ENCODE measurements around the gene DLK2. TPM values are rescaled to one million over a fixed set of nuclear protein-coding genes. Genes with fewer than 3 reads are reported as not detected.

Gene DLK2
- total and polyA plus RNA-seq, 2 of the 13 experiments (the other 11 are each of a cell fraction or from before 2014, with no cell fraction given): 1.2 to 3.8 TPM

GRCh38 chr6:43493833-43494232 lies 38.5 kb upstream of the DLK2 start (continued):
- TF ChIP-seq POLR2AphosphoS5 (IDR thresholded peaks at IDR 0.05; ENCODE audit: low read depth, low read length): no peak
- peak; percentile 52; the same call in 1 of the 2 replicates for TF ChIP-seq ZKSCAN8 (CRISPR knock-in tag; IDR thresholded peaks at IDR 0.05; ENCODE audit: borderline replicate concordance)
- 0 out of 2 replicates have a peak, but pooled peaks have one; percentile 33 for TF ChIP-seq BORCS8-MEF2B (CRISPR knock-in tag; IDR thresholded peaks at IDR 0.05)
- TF ChIP-seq ZNF749 (CRISPR knock-in tag; IDR thresholded peaks at IDR 0.05; ENCODE audit: borderline replicate concordance): no peak
- TF ChIP-seq RFXAP (CRISPR knock-in tag; IDR thresholded peaks at IDR 0.05; ENCODE audit: borderline replicate concordance): no peak
- TF ChIP-seq EP300 (IDR thresholded peaks at IDR 0.05; ENCODE audit: low read depth in 2 of 2, low read length in 2 of 2): peak in 1 of 2 experiments; percentile 49; a peak in 1 of 4 replicates
- no peak for TF ChIP-seq EP300 (CRISPR knock-in tag; IDR thresholded peaks at IDR 0.05; ENCODE audit: borderline replicate concordance)
- TF ChIP-seq ZNF546 (CRISPR knock-in tag; conservative IDR thresholded peaks at IDR 0.05): no peak
- TF ChIP-seq LCORL (IDR thresholded peaks at IDR 0.05): no peak
- peak; percentile 69 for TF ChIP-seq LCORL (CRISPR knock-in tag; IDR thresholded peaks at IDR 0.05)
- TF ChIP-seq CEBPG (CRISPR knock-in tag; IDR thresholded peaks at IDR 0.05): peak; percentile 62
- TF ChIP-seq ARID5B (CRISPR knock-in tag; IDR thresholded peaks at IDR 0.05): peak; percentile 80
- 0 out of 2 replicates have a peak, but pooled peaks have one; percentile 39 for TF ChIP-seq ZNF510 (CRISPR knock-in tag; IDR thresholded peaks at IDR 0.05; ENCODE audit: low read depth)
- no peak for TF ChIP-seq REST (IDR thresholded peaks at IDR 0.05; ENCODE audit: borderline replicate concordance in 1 of 2, low read depth in 1 of 2, low read length in 2 of 2)
- TF ChIP-seq, protein P1, sequence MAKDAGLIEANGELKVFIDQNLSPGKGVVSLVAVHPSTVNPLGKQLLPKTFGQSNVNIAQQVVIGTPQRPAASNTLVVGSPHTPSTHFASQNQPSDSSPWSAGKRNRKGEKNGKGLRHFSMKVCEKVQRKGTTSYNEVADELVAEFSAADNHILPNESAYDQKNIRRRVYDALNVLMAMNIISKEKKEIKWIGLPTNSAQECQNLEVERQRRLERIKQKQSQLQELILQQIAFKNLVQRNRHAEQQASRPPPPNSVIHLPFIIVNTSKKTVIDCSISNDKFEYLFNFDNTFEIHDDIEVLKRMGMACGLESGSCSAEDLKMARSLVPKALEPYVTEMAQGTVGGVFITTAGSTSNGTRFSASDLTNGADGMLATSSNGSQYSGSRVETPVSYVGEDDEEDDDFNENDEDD (CRISPR knock-in tag; IDR thresholded peaks at IDR 0.05; ENCODE audit: borderline replicate concordance): no peak
- TF ChIP-seq, protein P2, sequence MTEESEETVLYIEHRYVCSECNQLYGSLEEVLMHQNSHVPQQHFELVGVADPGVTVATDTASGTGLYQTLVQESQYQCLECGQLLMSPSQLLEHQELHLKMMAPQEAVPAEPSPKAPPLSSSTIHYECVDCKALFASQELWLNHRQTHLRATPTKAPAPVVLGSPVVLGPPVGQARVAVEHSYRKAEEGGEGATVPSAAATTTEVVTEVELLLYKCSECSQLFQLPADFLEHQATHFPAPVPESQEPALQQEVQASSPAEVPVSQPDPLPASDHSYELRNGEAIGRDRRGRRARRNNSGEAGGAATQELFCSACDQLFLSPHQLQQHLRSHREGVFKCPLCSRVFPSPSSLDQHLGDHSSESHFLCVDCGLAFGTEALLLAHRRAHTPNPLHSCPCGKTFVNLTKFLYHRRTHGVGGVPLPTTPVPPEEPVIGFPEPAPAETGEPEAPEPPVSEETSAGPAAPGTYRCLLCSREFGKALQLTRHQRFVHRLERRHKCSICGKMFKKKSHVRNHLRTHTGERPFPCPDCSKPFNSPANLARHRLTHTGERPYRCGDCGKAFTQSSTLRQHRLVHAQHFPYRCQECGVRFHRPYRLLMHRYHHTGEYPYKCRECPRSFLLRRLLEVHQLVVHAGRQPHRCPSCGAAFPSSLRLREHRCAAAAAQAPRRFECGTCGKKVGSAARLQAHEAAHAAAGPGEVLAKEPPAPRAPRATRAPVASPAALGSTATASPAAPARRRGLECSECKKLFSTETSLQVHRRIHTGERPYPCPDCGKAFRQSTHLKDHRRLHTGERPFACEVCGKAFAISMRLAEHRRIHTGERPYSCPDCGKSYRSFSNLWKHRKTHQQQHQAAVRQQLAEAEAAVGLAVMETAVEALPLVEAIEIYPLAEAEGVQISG (CRISPR knock-in tag; IDR thresholded peaks at IDR 0.05): peak; percentile 62
- TF ChIP-seq KDM3A (CRISPR knock-in tag; IDR thresholded peaks at IDR 0.05; ENCODE audit: low read depth): peak; percentile 54; the same call in 1 of the 2 replicates
- no peak for TF ChIP-seq ZNF816 (CRISPR knock-in tag; IDR thresholded peaks at IDR 0.05; ENCODE audit: borderline replicate concordance)
- no peak for TF ChIP-seq ZNF652 (CRISPR knock-in tag; IDR thresholded peaks at IDR 0.05; ENCODE audit: borderline replicate concordance, low read depth)
- no peak for TF ChIP-seq ZNF17 (CRISPR knock-in tag; IDR thresholded peaks at IDR 0.05)
